ENCODE measurements around the gene COQ5.

The COQ5 gene

DNA sequence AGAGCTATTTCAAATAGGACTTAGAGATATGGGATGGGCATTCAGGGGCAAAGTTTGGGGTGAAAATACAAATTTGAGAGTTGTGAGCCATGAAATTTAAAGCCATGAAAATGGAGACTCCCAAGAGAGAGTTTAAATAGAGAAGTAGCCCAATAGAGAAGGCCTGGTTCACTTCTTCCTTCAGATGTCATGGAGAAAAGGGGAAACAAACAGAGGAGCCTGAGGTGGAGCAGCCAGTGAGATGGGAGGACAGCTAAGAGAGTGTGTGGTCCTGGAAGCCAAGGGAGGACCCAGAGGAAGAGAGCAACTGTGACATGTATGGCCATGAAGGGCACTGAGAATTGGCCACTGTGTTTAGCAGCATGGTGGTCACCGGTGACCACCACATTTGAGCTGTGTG, 45.3 kb downstream of the COQ5 start:
- no peak for DNase-seq (ENCODE audit: low read depth)

DNA sequence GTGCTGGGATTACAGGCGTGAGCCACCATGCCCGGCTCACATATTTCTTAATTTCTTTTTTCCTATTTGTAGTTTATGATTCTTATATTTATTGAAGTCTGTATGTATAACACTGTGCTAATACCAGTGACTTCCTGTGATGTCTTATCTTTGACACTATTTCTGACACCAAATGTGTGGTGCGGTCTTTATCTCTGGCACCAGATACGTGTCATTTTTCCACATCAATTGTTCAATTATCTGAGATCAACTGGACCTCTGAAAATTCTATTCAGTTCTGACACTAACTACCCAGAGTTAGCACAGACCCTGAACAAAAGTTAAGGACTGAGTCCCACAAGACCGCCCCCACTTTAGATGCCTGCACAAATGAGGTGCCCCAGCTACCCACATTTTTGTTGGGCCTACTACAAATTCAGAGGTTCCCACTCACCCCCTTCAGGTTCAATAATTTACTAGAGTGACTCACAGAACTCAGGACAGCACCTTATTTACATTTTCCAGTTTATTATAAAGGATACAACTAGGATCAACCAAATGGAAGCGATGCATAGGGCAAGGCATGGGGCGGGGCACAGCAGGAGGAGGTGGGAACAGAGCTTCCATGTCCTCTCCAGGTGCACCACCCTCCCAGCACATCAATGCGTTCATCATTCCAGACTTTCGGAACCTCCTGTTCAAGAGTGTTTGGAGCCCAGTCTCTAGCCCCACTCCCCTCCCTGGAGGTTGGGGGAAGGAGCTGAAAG, 47.8 kb downstream of the COQ5 start:
- DNase-seq (ENCODE audit: low read depth): no peak

DNA sequence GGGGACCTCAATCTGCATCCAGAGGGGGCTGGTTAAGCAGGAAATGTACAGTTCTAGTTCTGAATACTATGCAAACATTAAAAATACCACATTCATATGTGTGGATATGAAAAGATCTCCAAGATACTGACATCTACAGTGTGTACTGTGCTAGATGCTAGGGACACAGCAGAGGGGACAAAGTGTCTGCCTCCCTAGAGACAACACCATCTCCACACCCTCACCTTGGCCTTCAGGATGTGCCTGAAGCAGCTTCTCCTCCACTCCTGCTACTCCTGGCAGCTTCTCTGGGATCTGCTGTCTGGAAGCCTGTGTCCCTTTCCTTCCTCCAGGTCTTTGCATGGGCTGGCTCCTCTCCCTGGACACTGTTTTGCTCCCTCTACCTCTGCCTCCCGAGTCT, 48.7 kb downstream of the COQ5 start:
- no peak for DNase-seq (ENCODE audit: low read depth)

DNA sequence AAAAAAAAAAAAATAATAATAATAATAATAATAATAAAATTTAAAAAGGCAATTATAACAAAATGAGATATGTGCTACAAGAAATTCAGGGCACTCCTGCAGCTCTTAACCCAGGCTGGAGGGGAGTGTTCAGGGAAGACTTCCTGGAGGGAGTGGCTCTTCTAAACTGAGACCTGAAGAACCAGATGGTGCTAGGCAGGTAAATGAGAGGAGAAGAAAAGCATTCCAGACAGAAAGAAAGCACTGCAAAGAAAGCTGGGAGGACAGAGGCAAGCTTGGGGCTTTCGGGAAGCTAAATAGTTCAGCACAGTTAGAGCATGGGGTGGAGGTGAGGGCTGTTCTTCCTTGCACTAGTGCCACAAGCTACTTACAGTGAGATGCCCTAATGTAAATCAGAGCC, 49.5 kb downstream of the COQ5 start:
- no peak for DNase-seq (ENCODE audit: low read depth)

DNA sequence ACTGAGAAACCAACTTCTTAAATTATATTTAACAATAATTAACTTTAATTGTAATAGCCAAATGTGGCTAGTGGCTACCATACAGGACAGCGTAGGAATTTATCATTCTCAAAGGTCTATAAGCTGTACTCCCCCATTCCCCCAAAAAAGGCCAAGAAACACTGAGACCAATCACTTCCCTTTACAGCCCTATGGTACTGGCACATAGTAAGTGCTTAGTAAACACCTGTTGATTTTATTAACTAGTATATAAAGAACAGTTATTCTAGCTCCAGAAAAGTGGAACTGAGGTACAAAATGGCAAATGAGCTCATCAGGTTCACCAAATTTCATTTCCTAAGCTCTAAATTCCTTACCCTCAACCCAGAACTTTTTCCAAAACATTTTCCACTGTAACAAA, 53.3 kb downstream of the COQ5 start:
- DNase-seq (ENCODE audit: low read depth): no peak

DNA sequence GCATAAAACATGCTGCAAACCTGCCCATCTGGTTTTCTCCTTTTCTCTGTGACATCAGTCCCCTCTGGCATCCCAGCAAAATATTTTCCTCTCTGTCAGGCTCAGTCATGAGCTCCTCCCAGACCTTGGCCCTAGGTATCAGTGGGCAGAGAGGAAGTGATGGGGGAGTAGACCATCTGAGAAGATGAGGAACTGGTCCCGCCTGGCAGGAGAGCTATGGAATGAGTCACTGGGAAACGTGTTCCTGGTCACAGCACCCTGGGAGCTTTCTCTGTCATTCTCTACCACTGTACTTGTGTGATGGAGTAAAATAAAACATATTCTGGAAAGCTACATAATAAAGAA, 54.4 kb downstream of the COQ5 start:
- DNase-seq (ENCODE audit: low read depth): no peak

DNA sequence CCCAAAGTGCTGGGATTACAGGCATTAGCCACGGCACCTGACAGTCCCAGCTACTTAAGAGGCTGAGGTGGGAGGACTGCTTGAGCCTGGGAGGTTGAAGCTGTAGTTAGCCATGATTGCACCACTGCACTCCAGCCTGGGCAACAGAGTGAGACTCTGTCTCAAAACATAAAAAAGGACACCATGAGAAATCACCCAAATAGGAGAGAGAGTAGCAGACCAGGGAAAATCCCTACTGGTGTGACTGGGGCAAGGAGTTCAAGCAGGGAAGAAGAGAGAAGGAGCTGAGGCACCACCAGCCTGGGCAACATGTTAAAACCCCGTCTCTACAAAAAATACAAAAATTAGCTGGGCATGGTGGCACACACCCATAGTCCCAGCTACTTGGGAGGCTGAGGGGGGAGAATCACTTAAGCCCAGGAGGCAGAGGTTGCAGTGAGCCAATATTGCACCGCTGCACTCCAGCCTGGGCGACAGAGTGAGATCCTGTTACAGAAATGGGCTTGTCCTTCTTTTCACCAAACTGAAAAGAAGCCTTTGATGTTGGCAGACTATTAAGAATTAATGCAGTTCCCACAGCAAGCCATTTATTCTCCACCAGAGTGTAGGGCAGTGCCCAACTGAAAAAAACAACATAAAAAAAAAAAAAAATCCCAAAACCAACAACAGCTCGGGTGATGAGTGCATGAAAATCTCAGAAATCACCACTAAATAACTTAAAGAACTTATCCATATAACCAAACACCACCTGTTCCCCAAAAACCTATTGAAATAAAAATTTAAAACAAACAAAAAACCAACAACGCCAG, 54.9 kb downstream of the COQ5 start:
- DNase-seq (ENCODE audit: low read depth): no peak

DNA sequence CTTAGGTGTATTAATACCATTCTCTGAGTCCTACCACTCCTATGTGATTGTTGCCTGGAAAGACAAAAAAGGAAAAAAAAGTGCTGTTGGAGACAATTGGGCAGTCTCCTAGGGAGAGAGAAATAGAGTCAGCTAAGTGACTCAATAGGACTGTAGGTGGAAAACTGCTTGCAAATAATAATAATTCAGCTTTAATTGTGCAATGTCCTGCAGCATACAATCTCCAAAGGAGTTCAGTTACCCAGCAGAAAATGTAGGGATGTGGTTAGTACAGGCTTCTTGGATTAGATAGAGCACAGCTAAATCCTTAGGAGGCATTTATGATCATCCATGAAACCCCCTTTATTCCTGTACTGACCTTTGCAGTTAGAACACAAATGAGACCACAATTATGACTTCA, 56.4 kb downstream of the COQ5 start:
- DNase-seq (ENCODE audit: low read depth): no peak

DNA sequence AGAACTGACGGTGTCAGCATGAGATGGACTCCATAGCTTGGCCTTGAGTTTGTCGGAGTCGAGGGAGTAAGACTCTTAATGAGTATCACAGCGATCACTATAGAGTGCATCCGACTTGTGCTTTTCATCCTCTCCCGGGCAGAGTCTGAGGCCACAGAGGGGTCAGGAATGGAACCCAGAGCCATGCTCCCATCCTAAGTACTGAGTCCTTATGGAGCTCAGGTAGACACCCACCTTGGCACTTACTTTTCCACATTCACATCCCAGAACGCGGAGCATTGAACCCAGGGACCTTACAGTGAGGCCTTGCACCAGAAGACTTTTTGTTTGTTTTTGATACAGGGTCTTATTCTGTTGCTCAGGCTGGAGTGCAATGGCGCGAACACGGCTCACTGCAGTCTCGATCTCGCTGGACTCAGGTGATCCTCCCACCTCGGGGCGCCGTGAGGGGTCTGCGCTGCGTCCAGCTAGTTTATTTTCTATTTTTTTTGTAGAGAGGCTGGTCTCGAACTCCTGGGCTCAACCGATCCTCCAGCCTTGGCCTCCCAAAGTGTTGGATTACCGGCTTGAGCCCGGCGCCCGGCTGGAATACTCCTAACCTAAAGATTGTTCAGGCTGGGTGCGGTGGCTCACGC, 58.7 kb downstream of the COQ5 start:
- no peak for DNase-seq (ENCODE audit: low read depth)

DNA sequence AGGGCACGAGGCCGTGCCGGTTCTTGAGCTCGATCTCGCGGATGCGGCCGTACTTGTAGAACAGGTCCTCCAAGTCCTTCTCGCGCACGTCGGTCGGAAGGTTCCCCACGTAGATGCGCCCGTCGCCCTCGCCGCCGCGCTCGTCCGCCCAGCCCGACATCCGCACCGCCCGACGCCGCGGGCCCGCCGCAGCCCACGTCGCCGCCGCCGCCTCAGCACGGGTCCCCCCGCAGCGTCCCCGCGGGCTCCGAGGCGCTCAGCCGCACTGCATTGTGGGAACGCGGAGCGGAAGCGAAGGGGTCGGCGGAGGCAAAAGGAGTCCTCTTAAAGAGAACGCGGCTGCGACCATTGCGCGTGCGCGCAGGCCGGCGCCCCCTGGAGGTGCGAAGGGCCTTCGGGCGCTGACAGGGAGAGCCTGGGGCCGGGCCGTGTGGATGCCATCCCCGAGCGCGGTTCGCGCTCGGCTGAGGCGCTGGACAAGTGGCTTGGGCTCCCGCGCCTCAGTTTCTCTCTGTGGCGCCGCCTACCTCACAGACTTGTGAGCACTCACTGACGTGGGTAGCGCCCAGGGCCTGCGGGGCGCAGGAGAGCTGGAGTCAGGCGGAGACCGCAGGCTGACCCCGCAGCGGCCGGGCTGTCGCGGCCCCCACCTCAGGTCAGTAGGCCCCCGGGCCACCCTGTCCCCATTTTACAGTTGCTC, 59.4 kb downstream of the COQ5 start, which contains the start of gene SRSF9:
SRSF9 (minus strand) TSS at position 299 of the 700 bp plus-strand sequence; CDS start at position 160, 139 bp downstream.
- peak; percentile 98 for DNase-seq (ENCODE audit: low read depth)

DNA sequence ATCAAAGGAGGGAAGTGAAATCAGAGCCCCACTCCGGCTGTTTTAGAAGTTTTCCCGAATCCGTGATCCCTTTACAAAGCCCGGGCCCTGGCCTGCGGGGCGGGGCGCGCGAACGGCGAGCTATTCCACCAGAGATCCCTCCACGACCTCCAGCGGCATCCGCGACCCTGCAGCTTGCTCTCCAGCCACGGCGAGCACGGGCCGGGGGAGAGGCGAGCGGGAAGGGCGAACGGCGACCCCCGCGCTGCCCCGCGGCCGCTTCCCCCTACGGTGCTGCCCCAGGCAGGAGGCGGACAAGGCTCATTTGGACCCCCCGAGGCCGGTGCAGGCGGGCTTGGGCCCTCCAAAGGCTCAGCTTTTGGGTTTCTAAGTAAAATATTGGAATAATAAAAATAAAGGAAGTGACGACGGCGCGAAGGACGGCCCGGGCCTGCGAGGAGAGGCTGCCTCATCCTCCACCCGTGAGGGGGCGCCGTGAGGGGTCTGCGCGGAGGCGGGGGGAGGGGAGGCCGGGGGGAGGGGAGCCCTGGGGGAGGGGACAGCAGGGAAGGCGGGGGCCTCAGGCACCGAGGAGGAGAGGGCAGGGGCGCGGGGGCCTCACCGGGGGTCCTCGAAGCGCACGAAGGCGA, 60.0 kb downstream of the COQ5 start:
- peak; percentile 47 for DNase-seq (ENCODE audit: low read depth)

DNA sequence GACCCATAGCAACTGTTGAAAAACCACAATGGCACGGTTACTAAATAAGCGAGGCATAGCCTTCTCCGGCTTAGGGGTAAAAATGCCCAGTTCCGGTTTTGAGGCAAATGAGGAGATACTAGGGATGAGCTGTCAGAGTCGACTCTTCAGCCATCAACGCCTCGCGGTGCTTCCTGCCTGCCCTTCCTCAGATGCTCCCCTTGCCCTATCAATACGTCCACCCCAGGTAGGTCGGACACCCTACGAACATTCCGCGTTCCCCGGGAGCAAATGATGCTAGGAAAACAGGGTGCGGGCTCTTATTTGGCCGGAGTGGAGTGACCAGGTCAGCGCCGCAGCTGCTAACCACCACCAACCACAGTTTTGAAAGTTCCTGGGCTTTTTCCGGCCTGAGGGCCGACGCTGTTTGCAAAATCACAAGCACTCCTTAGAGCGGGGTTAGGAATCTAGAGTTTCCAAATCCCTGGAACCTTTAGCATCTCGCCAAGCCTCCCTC, 60.6 kb downstream of the COQ5 start:
- DNase-seq (ENCODE audit: low read depth): peak; percentile 7

DNA sequence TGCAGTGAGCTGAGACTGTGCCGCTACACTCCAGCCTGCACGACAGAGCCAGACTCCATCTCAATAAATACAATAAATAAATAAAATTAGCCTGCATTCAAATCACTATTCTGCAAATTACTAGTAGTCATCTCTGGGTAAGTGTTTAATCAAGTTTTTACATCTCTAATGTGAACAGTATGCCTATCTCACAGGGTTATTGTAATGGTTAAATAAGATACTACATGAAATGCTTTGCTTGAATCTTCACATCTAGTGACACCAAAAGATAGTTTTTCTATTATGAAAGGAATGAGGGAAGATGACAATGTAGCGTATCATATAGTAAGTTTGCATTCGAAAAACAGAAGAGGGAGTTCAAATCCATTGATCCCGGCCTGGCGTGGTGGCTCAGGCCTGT, 61.5 kb downstream of the COQ5 start:
- DNase-seq (ENCODE audit: low read depth): no peak

DNA sequence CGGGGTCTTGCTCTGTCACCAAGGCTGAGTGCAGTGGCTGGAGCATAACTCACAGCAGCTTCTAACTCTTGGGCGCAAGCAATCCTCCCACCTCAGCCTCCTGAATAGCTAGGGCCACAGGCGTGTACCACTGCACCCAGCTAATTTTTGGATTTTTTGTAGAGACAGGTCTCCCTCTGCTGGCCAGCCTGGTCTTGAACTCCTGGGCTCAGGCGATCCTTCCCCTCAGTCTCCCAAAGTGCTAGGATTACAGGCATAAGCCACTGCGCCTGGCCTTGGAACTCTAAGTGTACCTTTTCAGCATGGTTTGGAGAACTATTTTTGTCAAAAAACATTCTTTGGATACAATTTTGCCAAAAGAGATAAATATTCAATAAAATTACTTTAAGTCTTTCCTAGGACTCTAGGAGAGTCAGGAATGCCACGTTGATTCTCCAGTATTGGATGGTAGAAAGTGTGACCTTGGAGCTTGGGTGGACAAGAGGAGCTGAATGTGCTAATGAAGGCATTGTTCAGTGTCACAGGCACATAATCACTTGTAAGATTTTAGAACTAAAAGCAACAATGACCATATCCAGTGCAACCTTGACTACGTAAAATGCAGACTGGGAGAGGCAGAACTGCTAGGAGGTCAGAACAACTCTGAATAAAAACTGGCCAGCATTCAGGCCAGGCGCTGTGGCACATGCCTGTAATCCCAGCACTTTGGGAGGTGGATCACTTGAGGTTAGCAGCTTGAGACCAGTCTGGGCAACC, 62.2 kb downstream of the COQ5 start:
- DNase-seq (ENCODE audit: low read depth): peak; percentile 17

DNA sequence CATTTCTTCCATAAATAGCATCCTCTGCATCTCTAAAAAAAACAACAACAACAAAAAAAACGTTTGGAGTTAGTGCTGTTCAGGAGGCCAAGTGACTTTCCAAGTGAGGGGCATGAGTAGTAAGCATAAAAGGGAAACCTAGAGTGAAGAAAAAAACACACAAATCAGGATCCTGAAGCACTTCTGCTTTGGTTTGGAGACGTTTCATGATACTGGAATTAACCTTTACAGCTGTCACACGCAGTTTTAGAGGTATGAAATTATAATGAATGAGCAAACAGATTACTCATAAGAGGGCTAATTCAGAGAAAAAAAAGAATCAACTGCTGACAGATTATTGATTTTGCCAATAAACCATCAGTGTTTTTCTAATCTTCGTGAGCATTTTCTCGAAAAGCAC, 63.2 kb downstream of the COQ5 start:
- no peak for DNase-seq (ENCODE audit: low read depth)

DNA sequence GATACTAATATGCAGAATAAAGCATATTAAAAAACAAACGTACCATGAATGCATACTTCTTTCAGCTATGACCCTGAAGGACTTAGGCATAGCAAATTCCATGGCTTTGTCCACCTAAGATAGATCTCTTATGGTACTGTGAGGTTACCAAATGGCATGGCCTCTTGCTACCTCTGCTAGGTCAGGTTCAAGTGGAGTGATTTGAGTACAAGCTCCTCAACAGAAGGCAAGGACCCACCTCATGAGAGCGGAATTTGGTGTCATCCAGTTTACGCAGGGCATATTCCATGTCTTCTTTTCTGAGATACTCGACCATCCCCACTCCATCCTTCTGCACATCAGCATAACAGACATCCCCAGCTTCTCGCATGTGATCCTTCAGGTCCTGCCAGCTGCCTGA, 65.2 kb downstream of the COQ5 start:
- DNase-seq (ENCODE audit: low read depth): no peak

DNA sequence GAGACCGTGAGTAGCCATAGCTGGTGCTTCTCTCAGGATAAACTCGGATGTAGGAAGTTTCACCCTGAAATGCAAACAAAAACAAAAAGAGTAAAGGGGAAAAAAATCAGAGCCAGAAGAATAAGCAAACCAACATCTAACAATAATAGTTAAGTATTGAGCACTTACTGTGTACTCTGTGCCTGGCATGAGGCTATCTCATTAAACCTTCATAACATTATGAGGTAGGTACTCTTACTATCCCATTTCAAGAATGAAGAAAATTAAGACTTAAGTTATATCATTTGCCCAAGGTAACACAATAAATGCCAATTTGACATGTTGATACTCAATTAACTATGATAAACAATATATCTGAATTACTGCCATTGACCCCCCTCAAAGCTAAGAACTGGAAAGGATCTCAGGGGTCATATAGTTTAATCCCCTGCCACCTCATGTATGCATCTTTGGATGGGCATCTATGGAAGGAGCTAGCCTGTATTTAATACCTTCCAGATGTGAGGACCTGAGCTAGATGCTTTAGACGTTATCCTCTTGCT, 66.8 kb downstream of the COQ5 start:
- no peak for DNase-seq (ENCODE audit: low read depth)

DNA sequence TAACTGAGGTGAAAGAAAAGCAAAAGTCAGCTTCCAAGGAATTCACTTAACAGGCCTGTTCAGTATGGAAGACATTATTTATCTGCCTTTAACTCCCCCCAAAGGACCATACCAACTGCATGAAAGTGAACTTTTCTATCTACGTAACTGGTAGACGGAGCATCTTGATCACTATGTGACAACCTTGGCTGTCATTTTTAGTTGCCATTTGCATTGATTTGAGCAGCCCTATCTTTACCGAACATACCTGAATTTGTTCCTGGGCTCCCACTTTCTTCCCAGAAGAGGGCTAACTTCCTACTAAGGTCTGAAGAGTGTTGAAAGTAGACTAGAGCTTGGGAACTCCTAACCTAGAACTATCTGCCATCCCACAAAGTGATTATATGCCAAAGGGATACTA, 68.8 kb downstream of the COQ5 start:
- no peak for DNase-seq (ENCODE audit: low read depth)

DNA sequence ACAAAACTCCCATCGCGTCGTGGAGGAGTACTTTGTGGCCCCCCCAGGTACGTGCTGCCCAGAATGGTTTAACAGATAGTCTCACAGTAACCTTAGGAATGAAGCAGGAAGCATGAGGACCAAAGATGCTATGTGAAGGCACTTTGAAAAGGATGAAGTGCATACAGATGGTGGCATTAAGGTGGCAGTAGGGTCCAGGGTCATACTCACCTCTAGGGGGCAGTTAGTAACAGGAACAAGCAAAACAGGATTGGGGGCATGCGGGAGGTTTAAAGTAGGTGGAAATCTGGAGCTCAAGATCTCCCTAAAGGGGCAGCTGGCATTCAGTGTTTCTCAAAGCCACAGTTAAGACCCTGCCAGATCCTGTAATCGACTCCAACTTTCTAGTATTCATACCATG, 71.8 kb downstream of the COQ5 start:
- no peak for DNase-seq (ENCODE audit: low read depth)

DNA sequence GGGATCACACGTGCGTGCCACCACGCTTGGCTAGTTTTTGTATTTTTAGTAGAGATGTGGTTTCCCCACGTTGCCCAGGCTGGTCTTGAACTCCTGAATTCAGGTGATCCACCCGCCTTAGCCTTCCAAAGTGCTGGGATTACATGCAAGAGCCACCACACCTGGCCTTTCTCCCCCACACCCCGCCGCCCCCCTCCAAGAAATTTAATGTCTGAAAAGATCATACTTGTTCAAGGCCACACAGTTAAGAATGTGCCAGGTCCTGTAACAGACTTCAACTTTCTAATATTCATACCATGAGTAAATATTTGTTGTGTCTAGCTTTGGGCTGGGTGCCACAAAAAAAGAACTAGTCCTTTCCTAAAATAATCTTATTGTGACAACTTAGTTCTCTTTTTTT, 73.7 kb downstream of the COQ5 start:
- no peak for DNase-seq (ENCODE audit: low read depth)

DNA sequence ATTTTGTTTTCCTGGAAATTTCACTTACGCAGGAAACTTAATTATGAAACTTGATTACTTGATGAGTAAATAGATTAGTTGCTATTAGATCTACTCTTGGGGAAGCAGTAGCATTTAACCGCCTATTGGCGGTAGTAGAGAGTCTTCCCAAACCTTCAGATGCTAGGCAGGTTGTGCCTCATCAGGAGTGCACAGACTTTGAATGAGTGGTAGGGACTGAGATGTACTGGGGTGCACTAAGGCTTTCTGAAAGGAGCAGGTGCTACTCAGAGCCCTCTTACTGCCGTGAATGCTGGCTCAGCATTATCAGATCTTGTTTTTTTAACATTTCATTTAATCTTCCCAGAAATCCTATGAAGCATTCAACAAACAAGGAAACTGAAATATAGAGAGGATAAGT, 75.0 kb downstream of the COQ5 start:
- no peak for DNase-seq (ENCODE audit: low read depth)
